ENCODE data around the gene ZNF385B.

Gene ZNF385B

DNA sequence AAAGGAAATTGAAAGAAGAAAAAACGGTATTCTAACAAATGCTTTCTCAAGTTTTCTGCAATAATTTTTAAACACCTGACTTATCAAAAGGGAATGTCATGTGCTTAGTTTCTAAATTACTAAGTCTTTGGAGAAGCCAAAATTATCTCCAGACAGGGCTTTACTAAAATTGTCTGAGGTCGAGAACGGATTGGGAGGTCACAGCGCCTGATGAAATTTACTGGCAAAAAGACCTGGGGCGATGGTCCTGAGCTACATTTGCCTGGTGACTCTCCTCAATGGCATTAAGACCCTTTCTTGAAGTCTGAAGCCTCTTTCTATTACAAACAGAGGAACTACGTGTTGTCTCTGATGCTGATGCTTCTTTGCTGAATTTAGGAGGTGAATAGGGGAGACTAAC is 305.0 kb downstream of the ZNF385B start:
- no peaks in the 10 kb centered on the region for H3K9me3 ChIP-seq (replicated peaks; ENCODE audit: insufficient read depth, low read length)
- no peak overlapping the region for H3K4me2 ChIP-seq (ENCODE audit: low read depth, low read length)
- H3K79me2 ChIP-seq (ENCODE audit: low read length) = no peaks in the 10 kb centered on the region
- DNase-seq = no peak
- TF ChIP-seq EZH2 (optimal IDR thresholded peaks at IDR 0.05; ENCODE audit: low read depth, low read length) = no peak
- TF ChIP-seq EZH2phosphoT487 (IDR thresholded peaks at IDR 0.05; ENCODE audit: low read length) = no peak
- TF ChIP-seq CTCF (IDR thresholded peaks at IDR 0.05; ENCODE audit: low read length) = no peak
- H4K20me1 ChIP-seq (ENCODE audit: insufficient read depth, low read length) = no peaks in the 10 kb centered on the region
- H3K27me3 ChIP-seq (replicated peaks; ENCODE audit: insufficient read depth, low read length) = no peaks in the 10 kb centered on the region
- H2AFZ ChIP-seq (ENCODE audit: low read length) = no peak overlapping the region
- no peak overlapping the region for H3K9ac ChIP-seq (ENCODE audit: low read length)
- H3K36me3 ChIP-seq (replicated peaks; ENCODE audit: insufficient read depth, low read length) = no peaks in the 10 kb centered on the region
- no peak overlapping the region for H3K4me3 ChIP-seq (ENCODE audit: low read length)
- peaks cover 4% of the 10 kb centered on the region; the same call in 1 of the 2 replicates for H3K4me1 ChIP-seq (ENCODE audit: low read length)
- H3F3A ChIP-seq (ENCODE audit: insufficient read depth, low read length) = no peaks in the 10 kb centered on the region
- H3K27ac ChIP-seq (ENCODE audit: low read length) = no peak overlapping the region
- H3K9me2 ChIP-seq (replicated peaks; ENCODE audit: insufficient read depth, low read length) = no peaks in the 10 kb centered on the region

- no peak overlapping the region for H3K9ac ChIP-seq (ENCODE audit: low read length)
- no peaks in the 10 kb centered on the region for H3K27me3 ChIP-seq (replicated peaks; ENCODE audit: insufficient read depth, low read length)
- no peaks in the 10 kb centered on the region for H3K79me2 ChIP-seq (ENCODE audit: low read length)
- peaks cover 4% of the 10 kb centered on the region; the same call in 1 of the 2 replicates for H3K4me1 ChIP-seq (ENCODE audit: low read length)
- H3K36me3 ChIP-seq (replicated peaks; ENCODE audit: insufficient read depth, low read length) = no peaks in the 10 kb centered on the region
- no peaks in the 10 kb centered on the region for H4K20me1 ChIP-seq (ENCODE audit: insufficient read depth, low read length)
- TF ChIP-seq EZH2 (optimal IDR thresholded peaks at IDR 0.05; ENCODE audit: low read depth, low read length) = no peak
- TF ChIP-seq CTCF (IDR thresholded peaks at IDR 0.05; ENCODE audit: low read length) = no peak
- TF ChIP-seq EZH2phosphoT487 (IDR thresholded peaks at IDR 0.05; ENCODE audit: low read length) = no peak
- H3K9me2 ChIP-seq (replicated peaks; ENCODE audit: insufficient read depth, low read length) = no peaks in the 10 kb centered on the region
- DNase-seq = no peak
- no peaks in the 10 kb centered on the region for H3F3A ChIP-seq (ENCODE audit: insufficient read depth, low read length)
- no peak overlapping the region for H3K27ac ChIP-seq (ENCODE audit: low read length)
- no peaks in the 10 kb centered on the region for H3K9me3 ChIP-seq (replicated peaks; ENCODE audit: insufficient read depth, low read length)
- no peak overlapping the region for H2AFZ ChIP-seq (ENCODE audit: low read length)
- H3K4me3 ChIP-seq (ENCODE audit: low read length) = no peak overlapping the region
- H3K4me2 ChIP-seq (ENCODE audit: low read depth, low read length) = no peak overlapping the region
Measured at GRCh38 chr2:179555691-179556283, 305.6 kb downstream of the ZNF385B start.

- no peak for DNase-seq
- Histone ChIP-seq H3K9me2 (replicated peaks; ENCODE audit: insufficient read depth, low read length) (no peaks in the 10 kb centered on the region), H3K27me3 (replicated peaks; ENCODE audit: insufficient read depth, low read length) (no peaks in the 10 kb centered on the region), H3K79me2 (ENCODE audit: low read length) (no peaks in the 10 kb centered on the region), H4K20me1 (ENCODE audit: insufficient read depth, low read length) (no peaks in the 10 kb centered on the region), H3K4me3 (ENCODE audit: low read length) (no peak overlapping the region), H3K4me1 (ENCODE audit: low read length) (peaks cover 4% of the 10 kb centered on the region; the same call in 1 of the 2 replicates), H2AFZ (ENCODE audit: low read length) (no peak overlapping the region), H3K36me3 (replicated peaks; ENCODE audit: insufficient read depth, low read length) (no peaks in the 10 kb centered on the region), H3F3A (ENCODE audit: insufficient read depth, low read length) (no peaks in the 10 kb centered on the region), H3K4me2 (ENCODE audit: low read depth, low read length) (no peak overlapping the region), H3K27ac (ENCODE audit: low read length) (no peak overlapping the region), H3K9ac (ENCODE audit: low read length) (no peak overlapping the region), H3K9me3 (replicated peaks; ENCODE audit: insufficient read depth, low read length) (no peaks in the 10 kb centered on the region)
- TF ChIP-seq EZH2phosphoT487 (IDR thresholded peaks at IDR 0.05; ENCODE audit: low read length) = no peak
- no peak for TF ChIP-seq EZH2 (optimal IDR thresholded peaks at IDR 0.05; ENCODE audit: low read depth, low read length)
- TF ChIP-seq CTCF (IDR thresholded peaks at IDR 0.05; ENCODE audit: low read length) = no peak
Measured at GRCh38 chr2:179554639-179555386, 306.6 kb downstream of the ZNF385B start.

Measured in MM.1S (cell line).